ENCODE data around the gene FOXN3. TPM values are rescaled to one million over a fixed set of nuclear protein-coding genes. Genes with fewer than 3 reads are reported as not detected.

FOXN3 gene
- total RNA-seq, 1 experiment from 2014 or later, result 125 TPM

DNA sequence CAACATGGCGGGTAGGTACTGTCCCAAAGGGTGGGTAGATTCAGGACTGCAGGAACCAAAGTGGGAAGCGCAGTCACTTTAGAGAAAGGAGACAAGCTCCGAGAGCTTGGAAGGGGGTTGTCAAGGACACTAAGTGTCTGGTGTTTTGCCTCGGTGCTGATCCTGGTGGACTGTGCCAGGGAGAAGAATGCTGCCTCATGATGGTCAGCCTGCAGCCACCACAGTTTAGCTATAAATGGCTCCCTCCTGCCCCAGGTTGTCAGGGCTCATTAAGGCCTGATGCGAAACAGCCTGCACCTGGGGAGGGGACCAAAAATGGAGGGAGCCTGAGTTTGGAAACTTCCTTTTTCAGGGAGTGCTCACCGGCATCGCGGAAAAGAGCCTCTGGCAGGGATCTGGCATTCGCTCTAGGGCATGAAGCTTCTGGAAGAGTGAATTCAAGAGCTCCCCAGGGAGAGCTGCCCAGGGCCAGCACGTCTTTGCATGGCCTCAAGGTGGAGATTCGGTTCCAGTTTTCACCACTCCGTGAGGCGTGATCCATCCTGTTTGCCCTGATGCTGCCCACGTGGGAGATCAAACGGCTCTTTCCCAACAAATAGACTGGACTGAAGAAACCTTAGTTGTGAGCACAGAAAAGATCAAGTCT is 164.0 kb downstream of the FOXN3 start:
- Histone ChIP-seq H3K4ac (ENCODE audit: low read depth, low read length) (no peak overlapping the region), H3T11ph (ENCODE audit: low read length) (no peak overlapping the region), H2AFZ (ENCODE audit: low read length) (no peak overlapping the region), H2BK20ac (ENCODE audit: low read depth, low read length, poor library complexity, severe bottlenecking) (no peak overlapping the region), H3K27ac (ENCODE audit: insufficient read length, low read depth, low read length) (no peak overlapping the region), H3K4me2 (ENCODE audit: insufficient read depth, insufficient read length, low read length) (no peak overlapping the region), H3K79me2 (ENCODE audit: insufficient read depth, low read length) (peaks cover 5% of the 10 kb centered on the region; the same call in 1 of the 2 replicates), H4K8ac (replicated peaks; ENCODE audit: insufficient read length, low read depth, low read length) (no peak overlapping the region), H4K20me1 (ENCODE audit: control insufficient read depth, insufficient read depth, insufficient read length) (no peaks in the 10 kb centered on the region), H3K4me1 (ENCODE audit: insufficient read depth, low read length) (peaks cover 4% of the 10 kb centered on the region; the same call in 1 of the 2 replicates), H4K91ac (ENCODE audit: insufficient read length, low read depth, low read length) (no peak overlapping the region), H3K56ac (ENCODE audit: insufficient read length, low read depth, low read length) (no peak overlapping the region), H3K14ac (ENCODE audit: insufficient read depth, low read length) (no peak overlapping the region), H2AK5ac (ENCODE audit: insufficient read length, low read length) (no peak overlapping the region), H4K5ac (ENCODE audit: insufficient read length, low read depth, low read length) (no peak overlapping the region), H2BK12ac (ENCODE audit: insufficient read length, low read depth, low read length) (no peak overlapping the region), H2BK15ac (ENCODE audit: low read depth, low read length) (no peak overlapping the region), H3K23me2 (ENCODE audit: insufficient read length, low read depth, low read length, poor library complexity, severe bottlenecking) (no peaks in the 10 kb centered on the region), H3K79me1 (ENCODE audit: insufficient read depth, low read depth, low read length, poor library complexity, severe bottlenecking) (peaks cover 8% of the 10 kb centered on the region), H3K27me3 (ENCODE audit: insufficient read depth, low read length) (no peaks in the 10 kb centered on the region), H3K23ac (ENCODE audit: insufficient read length, low read depth, low read length) (no peak overlapping the region), H3K9me3 (ENCODE audit: control insufficient read depth, low read depth, low read length) (no peaks in the 10 kb centered on the region), H2BK120ac (ENCODE audit: low read depth, low read length, poor library complexity, severe bottlenecking) (no peak overlapping the region), H3K18ac (ENCODE audit: insufficient read length, low read depth, low read length) (no peak overlapping the region), H3K9ac (ENCODE audit: extremely low read depth, insufficient read length, low read length) (no peak overlapping the region), H2BK5ac (ENCODE audit: insufficient read length, low read length) (no peak overlapping the region)
- peaks cover 32 to 37% of the 10 kb centered on the region in 2 experiments for H3K4me1 Mint-ChIP-seq
- DNase-seq, result peak; percentile 48
- peak overlapping the region; percentile 12 to 71 (median 58); a peak in 5 of 7 replicates for H3K27ac Mint-ChIP-seq
- peaks cover 15 to 40% (median 21%) of the 10 kb centered on the region in 3 experiments; a peak in 6 of 7 replicates for H3K36me3 Mint-ChIP-seq (ENCODE audit: insufficient read depth in 1 of 3, low read depth in 3 of 3)
- peaks cover 0 to 3% of the 10 kb centered on the region in 2 experiments; a peak in 2 of 5 replicates for H3K9me3 Mint-ChIP-seq
- no CpG with 5 or more reads among the region's 15 CpGs for WGBS (ENCODE audit: extremely low coverage, insufficient read length, low lambda C conversion rate)
- TF ChIP-seq, protein P1, sequence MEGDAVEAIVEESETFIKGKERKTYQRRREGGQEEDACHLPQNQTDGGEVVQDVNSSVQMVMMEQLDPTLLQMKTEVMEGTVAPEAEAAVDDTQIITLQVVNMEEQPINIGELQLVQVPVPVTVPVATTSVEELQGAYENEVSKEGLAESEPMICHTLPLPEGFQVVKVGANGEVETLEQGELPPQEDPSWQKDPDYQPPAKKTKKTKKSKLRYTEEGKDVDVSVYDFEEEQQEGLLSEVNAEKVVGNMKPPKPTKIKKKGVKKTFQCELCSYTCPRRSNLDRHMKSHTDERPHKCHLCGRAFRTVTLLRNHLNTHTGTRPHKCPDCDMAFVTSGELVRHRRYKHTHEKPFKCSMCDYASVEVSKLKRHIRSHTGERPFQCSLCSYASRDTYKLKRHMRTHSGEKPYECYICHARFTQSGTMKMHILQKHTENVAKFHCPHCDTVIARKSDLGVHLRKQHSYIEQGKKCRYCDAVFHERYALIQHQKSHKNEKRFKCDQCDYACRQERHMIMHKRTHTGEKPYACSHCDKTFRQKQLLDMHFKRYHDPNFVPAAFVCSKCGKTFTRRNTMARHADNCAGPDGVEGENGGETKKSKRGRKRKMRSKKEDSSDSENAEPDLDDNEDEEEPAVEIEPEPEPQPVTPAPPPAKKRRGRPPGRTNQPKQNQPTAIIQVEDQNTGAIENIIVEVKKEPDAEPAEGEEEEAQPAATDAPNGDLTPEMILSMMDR (conservative IDR thresholded peaks at IDR 0.05), result peak; percentile 45; the same call in 2 of the 3 replicates
- H3K4me3 Mint-ChIP-seq, result no peak overlapping the region; a peak in 1 of 5 replicates
- H3K27me3 Mint-ChIP-seq (ENCODE audit: low read depth), result no peaks in the 10 kb centered on the region; the same call in 1 of the 2 replicates
